NCI-H510A (cell line): ENCODE data around the gene COL27A1.
"Not testable (repeated sequence)": the region's sequence is repeated elsewhere in the genome, so short reads cannot be mapped to it uniquely, and the experiment has no call there.

ENCODE experiments used
- DNase-seq: peaks from one replicate; lab custom pipeline; 2025; lab: John Stamatoyannopoulos, UW

The COL27A1 gene

GRCh38 chr9:114184071-114184470 is 28.7 kb downstream of the COL27A1 start:
- DNase-seq, result no peak

DNA sequence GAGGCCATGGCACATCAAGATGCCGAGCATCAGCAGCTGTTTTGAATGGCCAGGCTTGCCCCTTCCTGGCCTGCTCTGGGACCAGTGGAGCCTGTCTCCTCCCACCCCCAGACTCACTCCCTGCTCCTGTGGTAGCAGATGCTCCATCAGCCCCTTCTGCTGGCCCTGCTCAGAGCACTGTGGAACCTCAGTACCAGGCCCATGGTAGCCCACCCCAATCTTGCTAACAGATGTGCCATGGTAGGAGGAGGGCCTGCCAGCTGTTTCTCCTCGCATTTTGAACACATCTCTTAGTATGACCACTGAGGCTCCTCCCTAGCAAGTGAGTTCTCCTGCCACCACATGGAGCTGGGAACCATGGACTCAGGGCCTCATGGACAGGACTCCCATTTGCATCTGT is 29.5 kb downstream of the COL27A1 start:
- no peak for DNase-seq

DNA sequence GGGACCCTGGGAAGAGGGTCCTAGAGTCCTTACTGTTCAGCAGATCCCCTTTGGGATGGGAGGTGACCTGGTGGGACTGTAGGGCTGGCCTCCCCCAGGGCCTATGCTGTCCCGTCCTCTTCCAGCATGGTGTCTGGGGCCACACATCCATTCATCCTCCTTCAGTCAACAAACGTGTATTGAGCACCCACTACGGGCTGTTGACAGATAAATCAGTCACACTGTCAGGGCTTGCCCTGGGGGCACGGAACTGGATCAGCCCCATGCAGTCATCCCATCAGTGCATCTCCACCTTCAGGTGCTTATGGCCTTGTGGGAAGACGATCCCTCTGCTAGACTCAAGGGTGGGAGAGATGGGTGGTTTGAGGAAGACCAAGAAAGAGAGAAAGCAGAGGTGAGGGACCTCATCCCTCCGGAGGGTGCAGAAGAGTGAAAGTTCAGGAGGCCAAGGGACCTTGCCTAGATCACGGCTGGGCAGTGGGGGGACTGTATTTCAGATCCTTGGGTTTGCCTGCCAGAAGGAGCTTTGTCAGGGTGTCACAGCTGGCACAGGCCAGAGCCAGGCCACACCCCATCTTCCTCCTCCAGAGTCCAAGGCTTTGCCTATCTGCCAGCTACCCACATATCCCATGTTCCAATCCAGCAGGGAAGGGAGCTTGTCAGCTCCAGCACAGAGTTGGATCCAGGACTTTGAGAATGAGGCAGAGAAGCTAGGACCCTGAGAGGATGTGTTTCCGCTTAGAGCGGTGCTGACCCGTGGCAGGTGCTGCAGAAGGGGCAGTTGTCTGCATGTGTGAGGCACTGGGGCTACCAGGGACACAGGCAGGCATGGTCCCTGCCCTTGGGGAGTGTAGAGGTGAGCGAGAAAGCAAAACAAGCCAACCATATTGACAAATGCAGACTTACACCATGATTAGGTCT is 30.5 kb downstream of the COL27A1 start:
- DNase-seq, result no peak

- DNase-seq, result no peak
Observed at GRCh38 chr9:114186605-114187289, 31.4 kb downstream of the COL27A1 start.

DNA sequence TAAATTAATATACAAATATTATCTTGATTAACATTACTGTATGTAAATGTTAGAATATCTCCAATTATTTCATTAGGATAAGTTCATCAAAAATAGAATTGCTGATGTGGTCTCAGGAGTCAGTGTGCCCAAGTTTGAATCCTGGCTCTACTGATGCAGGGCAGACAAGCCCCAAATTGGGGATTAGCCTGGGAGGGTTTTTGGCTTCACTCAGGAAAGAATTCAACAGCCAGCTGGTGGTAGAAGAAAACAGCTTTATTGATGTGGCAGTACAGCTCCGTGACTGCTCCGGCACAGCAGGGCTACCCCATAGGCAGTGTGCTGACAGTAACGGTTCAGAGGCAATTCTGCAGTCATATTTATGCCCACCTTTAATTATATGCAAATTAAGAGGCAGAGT is 32.5 kb downstream of the COL27A1 start:
- DNase-seq, result no peak

- DNase-seq, result no peak
Observed at GRCh38 chr9:114189823-114190562, 34.7 kb downstream of the COL27A1 start.

DNA sequence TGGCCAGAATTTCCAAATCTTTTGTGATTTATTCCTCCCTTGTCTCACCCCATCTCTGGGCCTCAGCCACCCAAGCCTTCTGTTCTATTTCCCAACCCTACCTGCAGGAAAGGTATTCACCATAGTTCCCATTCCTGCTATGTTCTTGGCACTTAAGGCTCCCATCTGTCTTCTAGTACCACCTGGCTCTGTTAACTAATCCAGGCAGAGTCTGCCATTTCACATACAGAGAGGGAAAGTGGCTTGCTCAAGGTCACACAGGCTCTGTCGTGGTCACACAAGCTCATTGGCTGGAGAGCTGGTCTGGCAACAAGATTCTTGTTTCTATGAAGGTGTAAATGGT is 35.2 kb downstream of the COL27A1 start:
- DNase-seq, result no peak

- not testable (repeated sequence) for DNase-seq
Observed at GRCh38 chr9:114191402-114191801, 36.1 kb downstream of the COL27A1 start.

- no peak for DNase-seq
Observed at GRCh38 chr9:114192539-114192938, 37.2 kb downstream of the COL27A1 start.

DNA sequence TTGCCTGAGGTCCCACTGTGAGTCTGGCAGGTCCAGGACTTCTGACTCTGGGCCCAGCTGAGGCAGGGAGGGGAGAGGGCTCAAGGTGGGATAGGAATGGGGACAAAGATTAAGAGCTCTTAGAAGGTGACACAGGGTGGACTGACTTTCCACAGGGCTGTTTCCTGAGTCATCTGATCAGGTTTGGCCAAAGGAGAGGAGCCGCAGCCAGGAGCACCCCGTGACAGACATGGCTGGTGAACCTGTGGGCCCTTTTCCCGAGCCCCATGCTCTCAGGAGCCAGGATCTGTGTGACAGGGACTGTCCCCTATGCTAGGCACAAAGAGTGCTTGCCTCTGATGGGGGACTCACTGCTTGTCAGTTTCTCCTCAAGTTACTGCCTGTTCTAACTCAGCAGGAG is 37.8 kb downstream of the COL27A1 start:
- no peak for DNase-seq

GRCh38 chr9:114196117-114196516 is 40.8 kb downstream of the COL27A1 start:
- no peak for DNase-seq

GRCh38 chr9:114196979-114197622 is 41.8 kb downstream of the COL27A1 start:
- no peak for DNase-seq

DNA sequence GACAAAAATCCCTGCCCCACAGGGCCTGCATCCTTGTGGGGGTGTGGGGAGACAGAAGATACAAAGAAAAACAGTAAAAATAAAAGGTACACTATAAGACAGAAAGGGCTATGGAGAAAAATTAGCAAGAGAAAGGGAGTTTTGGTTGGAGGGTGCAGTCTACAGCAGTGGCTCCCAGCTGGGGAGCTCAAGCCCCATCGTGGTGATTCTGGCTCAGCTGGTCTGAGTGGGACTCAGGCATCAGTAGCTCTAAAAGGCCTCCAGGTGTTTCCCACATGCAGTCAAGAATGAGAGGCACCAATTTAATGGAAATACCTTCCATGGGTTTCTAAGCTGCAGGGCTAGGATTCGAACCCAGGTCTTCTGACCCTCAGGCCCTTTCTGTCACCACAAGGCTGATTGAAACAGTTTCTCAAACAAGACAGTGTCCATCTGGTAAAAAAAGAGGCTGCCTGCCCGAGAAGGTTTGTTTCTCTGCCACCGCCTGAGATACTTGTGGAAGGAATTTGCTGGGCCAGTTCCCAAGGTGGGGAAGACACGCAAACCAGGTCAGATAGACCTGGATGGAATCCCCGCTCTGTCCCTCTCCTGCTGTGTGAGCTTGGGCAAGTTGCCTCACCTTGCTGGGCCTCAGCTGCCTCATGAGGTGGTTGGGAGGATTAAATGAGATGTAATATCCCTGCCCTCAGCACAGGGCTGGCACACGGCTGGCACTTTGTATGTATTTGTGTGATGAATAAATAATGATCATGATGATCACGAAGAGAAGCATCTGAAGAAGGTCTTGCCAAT is 43.1 kb downstream of the COL27A1 start:
- DNase-seq, result no peak

GRCh38 chr9:114200721-114201300 is 45.5 kb downstream of the COL27A1 start:
- no peak for DNase-seq

GRCh38 chr9:114202396-114202795 is 47.1 kb downstream of the COL27A1 start:
- DNase-seq, result no peak

DNA sequence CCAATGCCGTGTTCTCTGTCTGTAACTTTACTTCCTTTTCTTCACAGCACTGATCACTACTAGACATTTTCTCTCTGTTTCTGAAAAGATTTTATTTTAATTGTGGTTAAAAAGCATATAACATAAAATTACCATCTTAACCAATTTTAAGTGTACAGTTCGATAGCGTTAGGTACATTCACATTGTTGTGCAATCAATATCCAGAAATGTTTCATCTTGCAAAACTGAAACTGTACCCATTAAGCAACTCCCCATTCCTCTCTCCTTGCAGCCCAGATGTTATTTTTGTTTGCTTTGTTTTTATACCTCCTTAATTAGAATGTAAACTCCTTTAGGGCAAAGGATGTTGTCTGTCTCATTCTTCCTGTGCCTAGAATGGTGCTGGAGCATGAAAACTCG is 47.5 kb downstream of the COL27A1 start:
- DNase-seq, result no peak

- no peak for DNase-seq
Observed at GRCh38 chr9:114203410-114204140, 48.2 kb downstream of the COL27A1 start.

DNA sequence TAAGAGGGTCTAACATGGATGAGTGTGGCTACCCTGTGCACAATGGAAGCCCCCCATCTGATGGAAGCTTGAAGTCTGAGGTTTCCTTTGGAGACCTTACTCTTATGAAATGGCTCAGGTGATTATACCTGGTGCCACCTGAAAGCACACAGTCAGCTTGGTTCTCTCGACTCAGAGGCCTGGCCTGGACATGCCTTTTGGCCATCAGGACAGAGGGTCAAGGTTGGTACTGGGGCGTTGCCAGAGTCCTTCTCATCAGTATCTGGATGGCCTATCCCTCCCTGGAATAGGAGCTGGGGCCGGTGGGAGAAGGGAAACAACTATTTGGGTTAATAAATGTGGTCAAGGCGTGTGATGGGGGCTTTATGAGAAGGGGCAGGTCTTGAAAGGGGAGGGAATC is 48.9 kb downstream of the COL27A1 start:
- DNase-seq, result no peak

DNA sequence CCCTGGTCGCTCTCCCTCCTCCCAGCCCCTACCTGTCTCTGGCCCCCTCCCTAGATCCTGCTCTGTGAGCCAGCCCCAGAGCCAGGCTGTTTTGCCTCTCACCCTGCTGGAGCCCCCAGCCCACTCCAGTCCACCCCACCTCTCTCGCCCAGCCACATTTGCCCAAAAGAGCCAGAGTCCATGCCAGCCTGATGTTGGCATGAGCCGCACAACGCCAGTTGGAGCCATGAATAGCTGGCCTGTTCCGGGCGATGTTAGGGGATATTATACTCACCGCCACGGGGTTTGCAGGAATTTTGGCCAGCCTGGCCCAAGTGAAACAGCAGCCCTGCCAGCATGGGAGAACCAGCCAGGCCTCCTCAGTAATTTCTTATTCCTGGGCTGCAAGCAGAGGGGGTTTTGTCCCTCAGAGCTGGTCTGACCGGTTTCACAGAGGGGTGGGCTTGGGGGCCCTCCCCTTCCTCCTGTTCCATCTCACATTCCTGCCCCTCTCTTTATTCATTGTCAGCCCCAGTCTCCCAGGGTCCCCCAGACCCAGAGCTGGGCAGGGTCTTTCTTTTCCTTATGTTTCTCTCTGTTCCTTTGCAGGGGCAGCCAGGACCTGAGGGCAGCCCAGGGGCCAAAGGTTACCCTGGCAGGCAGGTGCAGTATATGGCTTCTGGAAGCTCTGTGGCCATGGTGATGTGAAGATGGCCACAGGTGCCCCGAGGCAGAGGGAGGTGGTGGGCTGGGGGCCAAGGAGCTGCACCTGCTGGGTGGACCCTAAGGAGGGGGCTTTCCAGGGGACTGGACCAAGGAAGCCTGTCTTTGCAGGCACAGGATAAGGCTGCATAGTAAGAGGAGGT is 50.1 kb downstream of the COL27A1 start:
- DNase-seq, result no peak
